GM23338 (cell line): ENCODE results near the gene RSPRY1. TPM values are rescaled to one million over a fixed set of nuclear protein-coding genes. Genes with fewer than 3 reads are reported as not detected.

Experiments used
- ATAC-seq: fragments of 200-7000 bp; cut with Tn5 transposase; 3 replicates; pipeline ENCODE4 v1.9.1; 2020
- DNase-seq: peaks from one replicate; pipeline ENCODE4 v3.0.0-alpha.2; 2015; ENCODE audit warnings: low spot score
- H2AFZ ChIP-seq: fragments of 200-600 bp; sonication (generic); 2 replicates; pipeline ENCODE4 v1.8.0; 2016; ENCODE audit warnings: antibody characterized with exemption, mild to moderate bottlenecking, moderate library complexity
- H3F3A ChIP-seq: fragments of 200-600 bp; sonication (generic); replicated peaks from 2 replicates; pipeline ENCODE4 v1.8.0; 2017; ENCODE audit warnings: antibody characterized with exemption, mixed run types, low read depth
- H3K27ac ChIP-seq: fragments of 200-600 bp; sonication (generic); 2 replicates; pipeline ENCODE4 v1.6.1; 2016; ENCODE audit warnings: low read depth
- H3K27me3 ChIP-seq: fragments of 200-600 bp; sonication (generic); 2 replicates; pipeline ENCODE4 v1.8.0; 2016; ENCODE audit warnings: mild to moderate bottlenecking, mixed run types, moderate library complexity; ENCODE audit not compliant: insufficient read depth
- H3K36me3 ChIP-seq: fragments of 200-600 bp; sonication (generic); 2 replicates; pipeline ENCODE4 v1.8.0; 2016; ENCODE audit warnings: mild to moderate bottlenecking; ENCODE audit not compliant: insufficient read depth
- H3K4me1 ChIP-seq: fragments of 200-600 bp; sonication (generic); 2 replicates; pipeline ENCODE4 v1.8.0; 2016; ENCODE audit warnings: mild to moderate bottlenecking, moderate library complexity; ENCODE audit not compliant: insufficient read depth
- H3K4me2 ChIP-seq: fragments of 200-600 bp; sonication (generic); 2 replicates; pipeline ENCODE4 v1.7.1; 2017; ENCODE audit warnings: mixed run types
- H3K4me3 ChIP-seq: fragments of 200-600 bp; sonication (generic); 2 replicates; pipeline ENCODE4 v1.6.1; 2016; ENCODE audit warnings: mixed run types
- H3K79me2 ChIP-seq: fragments of 200-600 bp; sonication (generic); replicated peaks from 2 replicates; pipeline ENCODE4 v1.8.0; 2017; ENCODE audit warnings: mild to moderate bottlenecking; ENCODE audit not compliant: insufficient read depth
- H3K9me2 ChIP-seq: fragments of 200-600 bp; sonication (generic); 2 replicates; pipeline ENCODE4 v1.8.0; 2017; ENCODE audit not compliant: insufficient read depth
- H4K20me1 ChIP-seq: fragments of 200-600 bp; sonication (generic); replicated peaks from 2 replicates; pipeline ENCODE4 v1.8.0; 2017; ENCODE audit warnings: mild to moderate bottlenecking; ENCODE audit not compliant: insufficient read depth
- H3K27ac Mint-ChIP-seq: 2 replicates; pipeline ENCODE4 v1.8.0; 2020; ENCODE audit warnings: inconsistent platforms, mild to moderate bottlenecking, moderate library complexity, mixed read lengths
- H3K27me3 Mint-ChIP-seq: 3 replicates; pipeline ENCODE4 v1.8.0; 2022; ENCODE audit warnings: low read depth, mild to moderate bottlenecking, moderate library complexity, mixed read lengths, inconsistent platforms; ENCODE audit not compliant: insufficient read depth, poor library complexity
- H3K36me3 Mint-ChIP-seq: 3 replicates; pipeline ENCODE4 v1.8.0; 2021; ENCODE audit warnings: low read depth, mild to moderate bottlenecking, inconsistent platforms, moderate library complexity, mixed read lengths
- H3K4me1 Mint-ChIP-seq: 3 replicates; pipeline ENCODE4 v1.8.0; 2020; ENCODE audit warnings: mild to moderate bottlenecking, inconsistent platforms, mixed read lengths
- H3K4me3 Mint-ChIP-seq: 3 replicates; pipeline ENCODE4 v1.8.0; 2021; ENCODE audit warnings: moderate library complexity, mild to moderate bottlenecking, inconsistent platforms, mixed read lengths
- H3K9me3 Mint-ChIP-seq: 3 replicates; pipeline ENCODE4 v1.8.0; 2020; ENCODE audit warnings: moderate library complexity, mild to moderate bottlenecking, inconsistent platforms, mixed read lengths
- CREB1 ChIP-seq: fragments of 250-450 bp; sonication (Bioruptor Pico); IDR thresholded peaks from 2 replicates; pipeline ENCODE4 v1.5.0; 2020; ENCODE audit warnings: low read depth, mild to moderate bottlenecking, moderate library complexity
- CTCF ChIP-seq, 2 experiments: fragments of 200-600 bp in 1 of 2; sonication (generic) in 1 of 2; conservative IDR thresholded peaks; 2 replicates each; pipeline versions ENCODE4 v1.5.1 to v1.6.1; 2016 to 2017; ENCODE audit warnings: antibody characterized with exemption in 2 of 2, low read depth in 2 of 2, mild to moderate bottlenecking in 2 of 2, moderate library complexity in 1 of 2
- EZH2 ChIP-seq: fragments of 200-600 bp; sonication (generic); IDR thresholded peaks from one replicate; pipeline ENCODE4 v1.8.0; 2017; ENCODE audit warnings: antibody characterized with exemption, mild to moderate bottlenecking, low read depth; ENCODE audit not compliant: unreplicated experiment
- EZH2phosphoT487 ChIP-seq: fragments of 200-600 bp; sonication (generic); IDR thresholded peaks from one replicate; pipeline ENCODE4 v1.8.1; 2018; ENCODE audit warnings: antibody characterized with exemption; ENCODE audit not compliant: unreplicated experiment
- JUNB ChIP-seq: IDR thresholded peaks from one replicate; pipeline ENCODE4 v1.6.1; 2016; ENCODE audit warnings: antibody characterized with exemption; ENCODE audit not compliant: unreplicated experiment
- NANOG ChIP-seq: IDR thresholded peaks from 2 replicates; pipeline ENCODE4 v1.6.1; 2016; ENCODE audit warnings: antibody characterized with exemption, borderline replicate concordance
- POLR2AphosphoS5 ChIP-seq: IDR thresholded peaks from 2 replicates; pipeline ENCODE4 v1.6.1; 2016; ENCODE audit warnings: antibody characterized with exemption, low read depth
- REST ChIP-seq: IDR thresholded peaks from one replicate; pipeline ENCODE4 v1.6.1; 2018; ENCODE audit warnings: antibody characterized with exemption; ENCODE audit not compliant: unreplicated experiment
- STAT1 ChIP-seq: IDR thresholded peaks from one replicate; pipeline ENCODE4 v1.6.1; 2016; ENCODE audit warnings: antibody characterized with exemption; ENCODE audit not compliant: unreplicated experiment
- ZNF114 ChIP-seq: fragments of 250-450 bp; sonication (Bioruptor Pico); IDR thresholded peaks from 2 replicates; pipeline ENCODE4 v1.5.0; 2020; ENCODE audit warnings: mild to moderate bottlenecking, moderate library complexity
- ZNF331 ChIP-seq: fragments of 250-450 bp; sonication (Bioruptor Pico); IDR thresholded peaks from 2 replicates; pipeline ENCODE4 v1.5.0; 2020; ENCODE audit warnings: low read depth, mild to moderate bottlenecking, moderate library complexity
- ZNF462 ChIP-seq: fragments of 250-450 bp; sonication (Bioruptor Pico); IDR thresholded peaks from 2 replicates; pipeline ENCODE4 v1.5.0; 2020; ENCODE audit warnings: mild to moderate bottlenecking, moderate library complexity
- polyA plus RNA-seq: library from polyadenylated mRNA; unstranded; fragments of >200 nt; fragmentation: Nextera tagmentation; extraction: Ambion mirVana; gene quantifications from 2 replicates; pipeline ENCODE4 v1.2.1, GENCODE V29; 2016
- total RNA-seq: library from RNA; depleted of rRNA; stranded (reverse); fragments of >200 nt; shearing (Covaris generic); gene quantifications from 2 replicates; pipeline ENCODE4 v1.2.3, GENCODE V29; 2014

The RSPRY1 gene
- total and polyA plus RNA-seq, 2 experiments from 2014 or later, result 25.8 to 35.9 TPM

- H3K4me3 ChIP-seq, result no peak overlapping the region
- H3K27me3 ChIP-seq, result no peaks in the 10 kb centered on the region
- no peaks in the 10 kb centered on the region for H3K79me2 ChIP-seq
- H3K27ac Mint-ChIP-seq, result 0 out of 2 replicates have a peak overlapping the region, but pooled peaks have one; percentile 78
- no peak overlapping the region for H3K4me2 ChIP-seq
- H3K36me3 Mint-ChIP-seq, result peaks cover 45% of the 10 kb centered on the region
- ATAC-seq (no peak), DNase-seq (no peak)
- H4K20me1 ChIP-seq, result no peaks in the 10 kb centered on the region; the same call in 1 of the 2 replicates
- no peaks in the 10 kb centered on the region for H3K9me3 Mint-ChIP-seq
- TF ChIP-seq NANOG, result no peak
- H3F3A ChIP-seq, result no peaks in the 10 kb centered on the region
- H3K4me1 Mint-ChIP-seq, result no peaks in the 10 kb centered on the region
- no peak overlapping the region for H3K27ac ChIP-seq
- H3K27me3 Mint-ChIP-seq, result peaks cover 4% of the 10 kb centered on the region
- H3K4me3 Mint-ChIP-seq, result no peak overlapping the region
- H3K4me1 ChIP-seq, result no peaks in the 10 kb centered on the region
- no peaks in the 10 kb centered on the region for H3K9me2 ChIP-seq
- H2AFZ ChIP-seq, result no peak overlapping the region
- H3K36me3 ChIP-seq, result peaks cover 20% of the 10 kb centered on the region
Observed at GRCh38 chr16:57236022-57236350, 49.9 kb downstream of the RSPRY1 start.

GRCh38 chr16:57238682-57239081, 52.6 kb downstream of the RSPRY1 start:
- no peaks in the 10 kb centered on the region for H3K9me3 Mint-ChIP-seq
- DNase-seq (no peak), ATAC-seq (no peak)
- H3K4me3 Mint-ChIP-seq, result no peak overlapping the region
- H3K27ac Mint-ChIP-seq, result no peak overlapping the region
- Histone ChIP-seq H3K27ac (no peak overlapping the region), H3K36me3 (peaks cover 9% of the 10 kb centered on the region), H3K4me1 (no peaks in the 10 kb centered on the region), H3K4me2 (no peak overlapping the region), H4K20me1 (no peaks in the 10 kb centered on the region), H3K4me3 (no peak overlapping the region), H2AFZ (no peak overlapping the region), H3F3A (no peaks in the 10 kb centered on the region), H3K27me3 (no peaks in the 10 kb centered on the region), H3K79me2 (no peaks in the 10 kb centered on the region), H3K9me2 (no peaks in the 10 kb centered on the region)
- no peaks in the 10 kb centered on the region for H3K4me1 Mint-ChIP-seq
- H3K36me3 Mint-ChIP-seq, result peaks cover 30% of the 10 kb centered on the region
- H3K27me3 Mint-ChIP-seq, result peaks cover 4% of the 10 kb centered on the region
- no peak for TF ChIP-seq CTCF (conservative IDR thresholded peaks at IDR 0.05; ENCODE audit: low read depth in 2 of 2)
- TF ChIP-seq EZH2phosphoT487, result no peak
- TF ChIP-seq ZNF331 (CRISPR knock-in tag), result no peak
- TF ChIP-seq ZNF462 (CRISPR knock-in tag), result no peak
- no peak for TF ChIP-seq CREB1 (CRISPR knock-in tag)
- no peak for TF ChIP-seq POLR2AphosphoS5
- TF ChIP-seq REST, result no peak
- no peak for TF ChIP-seq STAT1
- TF ChIP-seq EZH2, result no peak
- TF ChIP-seq JUNB, result no peak
- no peak for TF ChIP-seq ZNF114 (CRISPR knock-in tag)
- no peak for TF ChIP-seq NANOG
